Endothelial cell of umbilical vein (primary cell): ENCODE results near the gene NOXA1. TPM values are rescaled to one million over a fixed set of nuclear protein-coding genes. Genes with fewer than 3 reads are reported as not detected.

Source experiments
- BruUV-seq: library from RNA; stranded (reverse); fragments of 400-500 nt; replicated peaks from 2 replicates; lab custom pipeline; 2021; lab: Mats Ljungman, UMichigan
- CTCF ChIA-PET: fragments of 300-600, 350-600 bp; sonication (Branson Sonifier 250); formaldehyde crosslinking; loops from one replicate; lab custom pipeline; 2021; ENCODE audit warnings: antibody characterized with exemption, inconsistent platforms; lab: Charles Lee
- POLR2A ChIA-PET: fragments of 300-600, 350-600 bp; sonication (Branson Sonifier 250); formaldehyde crosslinking; loops from one replicate; lab custom pipeline; 2021; ENCODE audit warnings: antibody characterized with exemption, inconsistent platforms; lab: Charles Lee
- DNase-seq: peaks from one replicate; pipeline ENCODE4 v3.0.0-alpha.2; 2011; ENCODE audit warnings: low read depth, low spot score
- FAIRE-seq: peaks from 2 replicates; lab custom pipeline; 2011; peaks lifted over from hg19 to GRCh38; lab: Jason Lieb, UNC
- H2AFZ ChIP-seq: 2 replicates; pipeline ENCODE4 v1.6.0; 2012; ENCODE audit warnings: low read depth, low read length, control low read depth, inconsistent platforms
- H3K27ac ChIP-seq: 2 replicates; pipeline ENCODE4 v1.5.1; 2011; ENCODE audit warnings: low read depth, mild to moderate bottlenecking, control low read depth, low read length, moderate library complexity; ENCODE audit not compliant: insufficient read depth
- H3K27me3 ChIP-seq, 2 experiments: 2 replicates each; pipeline versions ENCODE4 v1.6.0 to v1.6.1; 2011; ENCODE audit warnings: low read length in 2 of 2, mixed read lengths in 1 of 2; ENCODE audit not compliant: control insufficient read depth in 2 of 2, insufficient read depth in 2 of 2
- H3K36me3 ChIP-seq, 2 experiments: 2 replicates in 1 of 2; 3 replicates in 1 of 2; pipeline ENCODE4 v1.5.1; 2011; ENCODE audit warnings: low read length in 2 of 2, mild to moderate bottlenecking in 1 of 2, moderate library complexity in 1 of 2; ENCODE audit not compliant: control insufficient read depth in 2 of 2, insufficient read depth in 2 of 2; ENCODE audit errors: extremely low read depth in 1 of 2
- H3K4me1 ChIP-seq: 3 replicates; pipeline ENCODE4 v1.5.1; 2011; ENCODE audit warnings: mild to moderate bottlenecking, low read length; ENCODE audit not compliant: control insufficient read depth, insufficient read depth; ENCODE audit errors: extremely low read depth
- H3K4me2 ChIP-seq: 2 replicates; pipeline ENCODE4 v1.6.1; 2011; ENCODE audit warnings: low read length, control low read depth, mixed read lengths; ENCODE audit not compliant: insufficient read depth
- H3K4me3 ChIP-seq, 3 experiments: fragments of 200-600 bp in 1 of 3; sonication (generic), shearing (Covaris generic) in 1 of 3; replicated peaks in 1 of 3; 2 replicates each; pipeline ENCODE4 v1.5.1; 2011 to 2016; ENCODE audit warnings: control low read depth in 3 of 3, low read length in 3 of 3, mild to moderate bottlenecking in 2 of 3, inconsistent platforms in 1 of 3, low read depth in 1 of 3, moderate library complexity in 1 of 3; ENCODE audit not compliant: insufficient read depth in 1 of 3
- H3K79me2 ChIP-seq: 2 replicates; pipeline ENCODE4 v1.6.0; 2012; ENCODE audit warnings: low read length, inconsistent platforms; ENCODE audit not compliant: control insufficient read depth, insufficient read depth
- H3K9ac ChIP-seq: replicated peaks from 2 replicates; pipeline ENCODE3; 2011; ENCODE audit warnings: low read length, control low read depth; ENCODE audit not compliant: insufficient read depth; ENCODE audit errors: extremely low read depth
- H3K9me1 ChIP-seq: replicated peaks from 3 replicates; pipeline ENCODE4 v1.6.0; 2011; ENCODE audit warnings: mild to moderate bottlenecking, low read length; ENCODE audit not compliant: control insufficient read depth, insufficient read depth; ENCODE audit errors: extremely low read depth
- H3K9me3 ChIP-seq: replicated peaks from 2 replicates; pipeline ENCODE4 v1.5.1; 2012; ENCODE audit warnings: low read length, inconsistent platforms; ENCODE audit not compliant: control insufficient read depth, insufficient read depth
- H4K20me1 ChIP-seq: replicated peaks from 2 replicates; pipeline ENCODE3; 2011; ENCODE audit warnings: mild to moderate bottlenecking, low read length; ENCODE audit not compliant: control insufficient read depth, insufficient read depth; ENCODE audit errors: extremely low read depth
- EZH2 ChIP-seq: IDR thresholded peaks from 2 replicates; pipeline ENCODE4 v1.6.1; 2012; ENCODE audit warnings: borderline replicate concordance, low read depth, mild to moderate bottlenecking, moderate library complexity, low read length, inconsistent platforms; ENCODE audit not compliant: severe bottlenecking
- FOS ChIP-seq: IDR thresholded peaks from 2 replicates; pipeline ENCODE4 v1.6.1; 2011; ENCODE audit warnings: mild to moderate bottlenecking, low read length, moderate library complexity, borderline replicate concordance; ENCODE audit not compliant: insufficient read depth
- GATA2 ChIP-seq: IDR thresholded peaks from 2 replicates; pipeline ENCODE4 v1.7.0; 2011; ENCODE audit warnings: low read depth, mild to moderate bottlenecking, moderate library complexity, mixed read lengths, low read length; ENCODE audit not compliant: insufficient read length, insufficient read depth
- JUN ChIP-seq: IDR thresholded peaks from 2 replicates; pipeline ENCODE4 v1.6.1; 2011; ENCODE audit warnings: borderline replicate concordance, low read depth; ENCODE audit not compliant: insufficient read length, insufficient read depth
- MYC ChIP-seq: IDR thresholded peaks from one replicate; pipeline ENCODE4 v1.6.1; 2011; ENCODE audit warnings: mild to moderate bottlenecking, low read depth, low read length
- POLR2A ChIP-seq: IDR thresholded peaks from 2 replicates; pipeline ENCODE4 v1.6.1; 2012; ENCODE audit warnings: low read depth, mild to moderate bottlenecking, control low read depth, low read length
- POLR2AphosphoS5 ChIP-seq: IDR thresholded peaks from 2 replicates; pipeline ENCODE4 v1.6.1; 2012; ENCODE audit warnings: low read depth, mild to moderate bottlenecking, control low read depth, low read length, moderate library complexity; ENCODE audit not compliant: insufficient read depth
- dilution Hi-C: fragments of 300-500 bp; cut with MboI; formaldehyde crosslinking; loops from one replicate; pipeline ENCODE4 v1.15.0; 2019; ENCODE audit warnings: low sequenced_read_pairs; ENCODE audit not compliant: extremely low pct_ligation_motif_present
- intact Hi-C: fragments of 100-400 bp; cut with micrococcal nuclease; formaldehyde crosslinking; loops from one replicate; pipeline ENCODE4 v1.10.0; 2022
- polyA plus RNA-seq, 4 experiments: library from polyadenylated mRNA; depleted of rRNA in 3 of 4; stranded (reverse) in 3 of 4; unstranded in 1 of 4; fragments of >200 nt; gene quantifications; 2 replicates each; pipeline versions ENCODE4 v1.2.1 to v1.2.3, GENCODE V29; 2011 to 2012; ENCODE audit warnings: missing spikeins in 1 of 4
- total RNA-seq: library from RNA; stranded (reverse); gene quantifications from 2 replicates; pipeline ENCODE4 v1.2.3, GENCODE V29; 2021
- TF ChIP-seq, protein P1 (sequence below): IDR thresholded peaks from 2 replicates; pipeline ENCODE4 v1.6.1; 2011; ENCODE audit not compliant: insufficient read depth, insufficient read length
- TF ChIP-seq, protein P2 (sequence below), 2 donors: IDR thresholded peaks; 1 replicate in 1 of 2; 2 replicates in 1 of 2; pipeline ENCODE4 v1.5.1; 2011; ENCODE audit warnings: low read length in 2 of 2, mild to moderate bottlenecking in 2 of 2, moderate library complexity in 2 of 2, control low read depth in 1 of 2, inconsistent platforms in 1 of 2, low read depth in 1 of 2; ENCODE audit not compliant: insufficient read depth in 1 of 2; ENCODE audit errors: extremely low read depth in 1 of 2

Gene NOXA1
- total and polyA plus RNA-seq, 2 donors (not counting 3 experiments of a cell fraction or from before 2014, with no cell fraction given): 0.40 to 0.91 TPM

DNA sequence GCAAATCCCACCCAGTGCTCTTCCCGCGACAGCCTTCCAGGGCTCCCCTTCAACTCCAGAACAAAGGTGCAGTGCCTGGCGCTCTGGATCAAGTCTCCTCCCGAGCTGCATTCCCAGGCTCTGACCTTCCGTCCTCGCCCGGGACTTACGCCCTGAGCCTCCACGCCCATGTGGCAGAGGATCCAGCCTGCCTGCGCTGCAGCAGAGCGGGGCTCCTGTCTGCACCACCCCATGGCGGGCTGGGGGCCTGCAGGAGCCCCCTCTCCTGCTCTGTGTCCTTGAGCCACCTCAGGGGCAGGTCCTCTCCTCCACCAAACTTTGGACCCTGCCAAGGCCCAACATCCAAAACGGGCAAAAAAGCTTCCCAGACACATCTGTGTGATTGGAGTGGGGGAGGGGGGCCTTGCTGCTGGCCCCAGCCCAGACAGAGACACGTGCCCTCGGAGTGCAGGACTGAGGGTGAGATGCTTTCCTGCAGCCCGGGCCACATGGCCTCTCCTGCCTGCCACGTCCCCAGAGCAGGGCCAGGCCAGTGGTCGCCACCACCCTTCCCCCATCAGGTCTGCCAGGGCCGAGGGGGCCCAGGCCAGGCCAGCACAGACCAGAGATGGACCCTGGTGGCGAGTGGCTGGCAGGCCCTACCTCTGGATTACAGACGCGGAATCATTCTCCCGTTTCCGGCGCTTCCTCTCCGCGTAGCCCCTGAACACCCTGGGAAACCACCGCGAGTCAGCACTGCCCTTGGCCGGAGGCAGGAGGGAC, 31.6 kb downstream of the NOXA1 start:
- TF ChIP-seq, protein P1, sequence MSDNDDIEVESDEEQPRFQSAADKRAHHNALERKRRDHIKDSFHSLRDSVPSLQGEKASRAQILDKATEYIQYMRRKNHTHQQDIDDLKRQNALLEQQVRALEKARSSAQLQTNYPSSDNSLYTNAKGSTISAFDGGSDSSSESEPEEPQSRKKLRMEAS: no peak
- no peak for TF ChIP-seq FOS
- TF ChIP-seq EZH2: no peak
- no peak for TF ChIP-seq MYC
- TF ChIP-seq, protein P2, sequence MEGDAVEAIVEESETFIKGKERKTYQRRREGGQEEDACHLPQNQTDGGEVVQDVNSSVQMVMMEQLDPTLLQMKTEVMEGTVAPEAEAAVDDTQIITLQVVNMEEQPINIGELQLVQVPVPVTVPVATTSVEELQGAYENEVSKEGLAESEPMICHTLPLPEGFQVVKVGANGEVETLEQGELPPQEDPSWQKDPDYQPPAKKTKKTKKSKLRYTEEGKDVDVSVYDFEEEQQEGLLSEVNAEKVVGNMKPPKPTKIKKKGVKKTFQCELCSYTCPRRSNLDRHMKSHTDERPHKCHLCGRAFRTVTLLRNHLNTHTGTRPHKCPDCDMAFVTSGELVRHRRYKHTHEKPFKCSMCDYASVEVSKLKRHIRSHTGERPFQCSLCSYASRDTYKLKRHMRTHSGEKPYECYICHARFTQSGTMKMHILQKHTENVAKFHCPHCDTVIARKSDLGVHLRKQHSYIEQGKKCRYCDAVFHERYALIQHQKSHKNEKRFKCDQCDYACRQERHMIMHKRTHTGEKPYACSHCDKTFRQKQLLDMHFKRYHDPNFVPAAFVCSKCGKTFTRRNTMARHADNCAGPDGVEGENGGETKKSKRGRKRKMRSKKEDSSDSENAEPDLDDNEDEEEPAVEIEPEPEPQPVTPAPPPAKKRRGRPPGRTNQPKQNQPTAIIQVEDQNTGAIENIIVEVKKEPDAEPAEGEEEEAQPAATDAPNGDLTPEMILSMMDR (IDR thresholded peaks at IDR 0.05; ENCODE audit: extremely low read depth in 1 of 2, insufficient read depth in 1 of 2, low read depth in 1 of 2, low read length in 2 of 2): no peak
- no peak for TF ChIP-seq JUN
- no peak for TF ChIP-seq POLR2AphosphoS5
- TF ChIP-seq GATA2: no peak
- TF ChIP-seq POLR2A: no peak
- DNase-seq (peak; percentile 10), FAIRE-seq (no peak)
- peak overlapping the region; percentile 57 for H3K4me2 ChIP-seq
- H3K4me3 ChIP-seq: peak overlapping the region in 1 of 3 experiments; percentile 47
- H3K9me3 ChIP-seq: no peaks in the 10 kb centered on the region
- H3K36me3 ChIP-seq: peaks cover 2 to 4% of the 10 kb centered on the region in 2 experiments
- no peaks in the 10 kb centered on the region for H4K20me1 ChIP-seq
- H3K9me1 ChIP-seq: no peaks in the 10 kb centered on the region
- no TSS peak for BruUV-seq
- H3K9ac ChIP-seq: no peak overlapping the region
- H3K27ac ChIP-seq: peak overlapping the region; percentile 12
- dilution Hi-C loops: no loop called here
- ChIA-PET CTCF (interaction anchor here (0.6 to 0.9 kb wide), 2 partner anchors 12 to 783 kb away, joined by 3 read pairs; no protein-coding TSS in a partner anchor), POLR2A (no interaction called here)
- peaks cover 9% of the 10 kb centered on the region for H3K79me2 ChIP-seq
- H2AFZ ChIP-seq: peak overlapping the region; percentile 75
- no peaks in the 10 kb centered on the region for H3K27me3 ChIP-seq
- intact Hi-C loops: no loop called here
- peaks cover 11% of the 10 kb centered on the region for H3K4me1 ChIP-seq
